Hepatocyte (in vitro differentiated cells): ENCODE results near the gene MTF1. TPM values are rescaled to one million over a fixed set of nuclear protein-coding genes. Genes with fewer than 3 reads are reported as not detected.
A peak's percentile ranks its signal among the peaks of the same experiment; 100 is the strongest.
"Not testable (repeated sequence)": the region's sequence is repeated elsewhere in the genome, so short reads cannot be mapped to it uniquely, and the experiment has no call there.

ENCODE experiments used
- DNase-seq: peaks from one replicate; pipeline ENCODE4 v3.0.0-alpha.2; 2016; ENCODE audit warnings: low spot score
- H2AFZ ChIP-seq: fragments of 200-600 bp; sonication (generic); 2 replicates; pipeline ENCODE4 v1.6.0; 2016; ENCODE audit warnings: antibody characterized with exemption, mild to moderate bottlenecking
- H3K27ac ChIP-seq: fragments of 200-600 bp; sonication (generic); 2 replicates; pipeline ENCODE4 v1.5.1; 2016; ENCODE audit warnings: mild to moderate bottlenecking
- H3K27me3 ChIP-seq: fragments of 200-600 bp; sonication (generic); 2 replicates; pipeline ENCODE4 v1.6.1; 2016
- H3K36me3 ChIP-seq: fragments of 200-600 bp; sonication (generic); replicated peaks from 2 replicates; pipeline ENCODE4 v1.5.1; 2016; ENCODE audit warnings: low read depth; ENCODE audit not compliant: insufficient read depth
- H3K4me1 ChIP-seq: fragments of 200-600 bp; sonication (generic); 2 replicates; pipeline ENCODE4 v1.5.1; 2016; ENCODE audit warnings: mild to moderate bottlenecking, moderate library complexity; ENCODE audit not compliant: insufficient read depth
- H3K4me2 ChIP-seq: fragments of 200-600 bp; sonication (generic); 2 replicates; pipeline ENCODE4 v1.6.0; 2016
- H3K4me3 ChIP-seq: fragments of 200-600 bp; sonication (generic); 2 replicates; pipeline ENCODE4 v1.5.1; 2016; ENCODE audit warnings: mild to moderate bottlenecking
- H3K79me2 ChIP-seq: fragments of 200-600 bp; sonication (generic); 2 replicates; pipeline ENCODE4 v1.6.0; 2017; ENCODE audit warnings: mild to moderate bottlenecking
- H3K9me2 ChIP-seq: fragments of 200-600 bp; sonication (generic); replicated peaks from 2 replicates; pipeline ENCODE4 v1.6.0; 2017; ENCODE audit warnings: mild to moderate bottlenecking; ENCODE audit not compliant: insufficient read depth
- H3K9me3 ChIP-seq: fragments of 200-600 bp; sonication (generic); 2 replicates; pipeline ENCODE4 v1.5.1; 2016; ENCODE audit warnings: low read depth, mild to moderate bottlenecking
- H4K20me1 ChIP-seq: fragments of 200-600 bp; sonication (generic); 2 replicates; pipeline ENCODE4 v1.6.0; 2016; ENCODE audit warnings: mild to moderate bottlenecking; ENCODE audit not compliant: insufficient read depth, poor library complexity, severe bottlenecking
- EZH2 ChIP-seq: fragments of 200-600 bp; sonication (generic); IDR thresholded peaks from 2 replicates; pipeline ENCODE4 v1.6.1; 2016; ENCODE audit warnings: antibody characterized with exemption, mild to moderate bottlenecking, borderline replicate concordance
- EZH2phosphoT487 ChIP-seq: fragments of 200-600 bp; sonication (generic); IDR thresholded peaks from one replicate; pipeline ENCODE4 v1.6.1; 2018; ENCODE audit warnings: antibody characterized with exemption, mild to moderate bottlenecking, low read depth, moderate library complexity; ENCODE audit not compliant: unreplicated experiment, severe bottlenecking
- WGBS: methylation state at CpG from one replicate; pipeline ENCODE4 v1.1.6; 2016; ENCODE audit warnings: low lambda C conversion rate; ENCODE audit errors: missing lambda C conversion rate; 5-methylcytosine and 5-hydroxymethylcytosine counted together
- polyA plus RNA-seq: library from polyadenylated mRNA; unstranded; fragments of >200 nt; fragmentation: Nextera tagmentation; extraction: Ambion mirVana; gene quantifications from 2 replicates; pipeline ENCODE4 v1.2.1, GENCODE V29; 2016
- total RNA-seq: library from RNA; depleted of rRNA; stranded (reverse); fragments of >200 nt; gene quantifications from 2 replicates; pipeline ENCODE4 v1.2.3, GENCODE V29; 2014
- TF ChIP-seq, protein P1 (sequence below): fragments of 200-600 bp; sonication (generic); IDR thresholded peaks from 2 replicates; pipeline ENCODE4 v1.5.1; 2016; ENCODE audit warnings: antibody characterized with exemption, mild to moderate bottlenecking; ENCODE audit not compliant: poor library complexity

MTF1 gene
- total and polyA plus RNA-seq, 2 experiments from 2014 or later, result 5.0 to 5.1 TPM

DNA sequence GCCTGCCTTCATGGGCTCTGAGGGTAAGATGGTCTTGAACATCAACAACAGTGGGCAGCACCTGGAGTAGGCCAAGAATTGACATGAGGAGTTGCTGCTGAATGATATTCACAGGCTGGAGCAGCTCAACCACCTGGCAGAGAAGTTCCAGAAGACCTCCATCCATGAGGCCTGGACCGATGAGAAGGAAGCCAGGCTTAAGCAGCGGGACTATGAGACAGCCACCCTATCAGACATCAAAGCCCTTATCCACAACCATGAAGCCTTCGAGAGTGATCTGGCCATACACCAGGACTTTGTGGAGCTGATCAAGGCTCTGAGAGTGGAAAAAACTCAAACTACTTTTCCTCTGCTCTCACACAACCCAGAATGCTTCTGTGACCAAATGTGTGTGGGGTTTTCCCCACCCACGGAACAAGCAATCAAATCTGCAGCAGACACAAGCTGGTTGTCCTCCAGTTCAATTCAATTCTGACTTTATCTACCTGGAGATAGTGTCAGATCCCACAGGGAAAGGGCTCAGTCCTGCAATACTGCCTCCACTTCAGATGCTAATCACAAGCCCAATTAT, 82.4 kb downstream of the MTF1 start:
- H3K9me3 ChIP-seq, result no peaks in the 10 kb centered on the region
- 67% methylated on average over 4 of the region's 4 CpGs for WGBS
- H3K4me2 ChIP-seq, result no peak overlapping the region
- no peaks in the 10 kb centered on the region for H3K4me1 ChIP-seq
- no peaks in the 10 kb centered on the region for H3K79me2 ChIP-seq
- DNase-seq, result no peak
- no peak overlapping the region for H3K4me3 ChIP-seq
- no peaks in the 10 kb centered on the region for H4K20me1 ChIP-seq
- no peak overlapping the region for H2AFZ ChIP-seq
- H3K27me3 ChIP-seq, result no peaks in the 10 kb centered on the region
- TF ChIP-seq EZH2phosphoT487, result no peak
- TF ChIP-seq, protein P1, sequence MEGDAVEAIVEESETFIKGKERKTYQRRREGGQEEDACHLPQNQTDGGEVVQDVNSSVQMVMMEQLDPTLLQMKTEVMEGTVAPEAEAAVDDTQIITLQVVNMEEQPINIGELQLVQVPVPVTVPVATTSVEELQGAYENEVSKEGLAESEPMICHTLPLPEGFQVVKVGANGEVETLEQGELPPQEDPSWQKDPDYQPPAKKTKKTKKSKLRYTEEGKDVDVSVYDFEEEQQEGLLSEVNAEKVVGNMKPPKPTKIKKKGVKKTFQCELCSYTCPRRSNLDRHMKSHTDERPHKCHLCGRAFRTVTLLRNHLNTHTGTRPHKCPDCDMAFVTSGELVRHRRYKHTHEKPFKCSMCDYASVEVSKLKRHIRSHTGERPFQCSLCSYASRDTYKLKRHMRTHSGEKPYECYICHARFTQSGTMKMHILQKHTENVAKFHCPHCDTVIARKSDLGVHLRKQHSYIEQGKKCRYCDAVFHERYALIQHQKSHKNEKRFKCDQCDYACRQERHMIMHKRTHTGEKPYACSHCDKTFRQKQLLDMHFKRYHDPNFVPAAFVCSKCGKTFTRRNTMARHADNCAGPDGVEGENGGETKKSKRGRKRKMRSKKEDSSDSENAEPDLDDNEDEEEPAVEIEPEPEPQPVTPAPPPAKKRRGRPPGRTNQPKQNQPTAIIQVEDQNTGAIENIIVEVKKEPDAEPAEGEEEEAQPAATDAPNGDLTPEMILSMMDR, result no peak
- TF ChIP-seq EZH2, result no peak
- no peaks in the 10 kb centered on the region for H3K36me3 ChIP-seq
- H3K9me2 ChIP-seq, result no peaks in the 10 kb centered on the region
- no peak overlapping the region for H3K27ac ChIP-seq

DNA sequence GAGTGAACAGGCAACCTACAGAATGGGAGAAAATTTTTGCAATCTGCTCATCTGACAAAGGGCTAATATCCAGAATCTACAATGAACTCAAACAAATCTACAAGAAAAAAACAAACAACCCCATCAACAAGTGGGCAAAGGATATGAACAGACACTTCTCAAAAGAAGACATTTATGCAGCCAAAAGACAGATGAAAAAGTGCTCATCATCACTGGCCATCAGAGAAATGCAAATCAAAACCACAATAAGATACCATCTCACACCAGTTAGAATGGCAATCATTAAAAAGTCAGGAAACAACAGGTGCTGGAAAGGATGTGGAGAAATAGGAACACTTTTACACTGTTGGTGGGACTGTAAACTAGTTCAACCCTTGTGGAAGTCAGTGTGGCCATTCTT, 88.0 kb downstream of the MTF1 start:
- not testable (repeated sequence) for H2AFZ ChIP-seq, H3K9me3 ChIP-seq, H3K27ac ChIP-seq, H3K4me1 ChIP-seq, H3K36me3 ChIP-seq, H3K4me3 ChIP-seq, H3K4me2 ChIP-seq, DNase-seq, H4K20me1 ChIP-seq, H3K9me2 ChIP-seq, H3K79me2 ChIP-seq
- peaks cover 43% of the 10 kb centered on the region for H3K27me3 ChIP-seq

DNA sequence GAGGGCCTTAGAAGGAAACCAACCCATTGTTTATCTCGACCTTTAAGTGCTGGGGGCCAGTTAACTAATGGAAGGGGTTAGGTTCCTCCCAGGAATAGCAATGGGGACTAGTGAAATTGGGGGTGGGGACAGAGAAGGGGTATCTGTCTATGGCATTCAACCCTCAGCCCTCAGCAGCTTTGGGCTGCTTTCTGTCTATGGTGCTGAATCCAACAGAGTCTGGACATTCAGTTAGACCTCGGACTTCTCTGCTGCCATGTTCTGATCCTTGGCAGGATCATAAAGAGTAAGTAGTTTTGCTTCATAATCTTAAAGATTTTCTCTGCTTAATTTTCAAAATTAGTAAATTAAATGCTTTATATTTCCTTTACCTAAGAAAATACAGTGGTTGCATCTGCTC, 91.9 kb downstream of the MTF1 start:
- Histone ChIP-seq H3K27ac (no peak overlapping the region), H4K20me1 (no peaks in the 10 kb centered on the region), H3K79me2 (no peaks in the 10 kb centered on the region), H3K27me3 (peaks cover 83% of the 10 kb centered on the region), H3K36me3 (no peaks in the 10 kb centered on the region), H3K4me1 (no peaks in the 10 kb centered on the region), H3K4me2 (no peak overlapping the region), H3K9me2 (no peaks in the 10 kb centered on the region), H3K4me3 (no peak overlapping the region), H2AFZ (no peak overlapping the region), H3K9me3 (no peaks in the 10 kb centered on the region)
- DNase-seq, result no peak
- TF ChIP-seq EZH2phosphoT487 (no peak), EZH2 (no peak)
- TF ChIP-seq, protein P1, result no peak
- WGBS, result 20% methylated on average over 2 of the region's 2 CpGs

DNA sequence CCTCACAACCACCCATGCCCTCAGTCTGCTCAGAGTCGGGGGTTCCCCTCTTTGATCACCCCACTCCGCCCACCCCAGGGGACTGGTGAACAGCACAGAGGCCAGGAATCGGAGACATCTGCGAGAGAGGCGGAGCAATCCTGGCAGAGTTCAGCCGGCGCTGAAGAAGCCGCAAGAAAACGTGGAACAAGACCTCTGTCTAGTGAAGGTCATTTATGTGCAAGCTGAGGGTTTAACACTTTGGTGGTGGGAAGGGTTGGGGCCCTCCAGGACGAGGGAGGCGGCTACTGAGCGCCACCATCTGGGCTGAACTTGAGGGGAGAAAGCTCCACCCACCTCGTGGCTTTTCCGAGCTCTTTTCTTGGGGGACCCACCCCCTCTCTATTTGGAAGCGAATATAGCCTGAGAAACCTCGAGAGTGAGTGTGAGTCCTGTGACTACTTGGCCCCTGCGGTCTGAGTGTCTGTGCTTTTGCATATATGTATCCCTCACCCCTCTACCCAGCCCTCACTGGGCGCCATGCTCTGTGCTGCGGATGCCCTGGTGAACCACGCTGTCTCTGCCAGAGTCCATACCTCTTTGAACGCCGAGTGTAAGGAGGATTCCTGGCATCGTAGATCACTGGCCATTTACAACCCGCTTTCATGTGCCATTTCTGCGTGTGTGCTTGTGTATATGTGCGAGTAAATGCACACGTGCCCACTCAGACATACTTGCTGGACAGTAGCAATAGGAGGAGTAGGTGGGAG, 93.3 kb downstream of the MTF1 start:
- H3K9me2 ChIP-seq, result no peaks in the 10 kb centered on the region
- no peaks in the 10 kb centered on the region for H3K79me2 ChIP-seq
- H3K27me3 ChIP-seq, result peaks cover 85% of the 10 kb centered on the region
- H3K4me2 ChIP-seq, result no peak overlapping the region
- no peaks in the 10 kb centered on the region for H4K20me1 ChIP-seq
- no peak overlapping the region for H2AFZ ChIP-seq
- 27% methylated on average over 27 of the region's 27 CpGs for WGBS
- H3K9me3 ChIP-seq, result no peaks in the 10 kb centered on the region
- TF ChIP-seq EZH2, result peak; percentile 31
- TF ChIP-seq, protein P1, result no peak
- TF ChIP-seq EZH2phosphoT487, result no peak
- H3K36me3 ChIP-seq, result no peaks in the 10 kb centered on the region
- no peak overlapping the region for H3K4me3 ChIP-seq
- no peak overlapping the region for H3K27ac ChIP-seq
- H3K4me1 ChIP-seq, result no peaks in the 10 kb centered on the region
- DNase-seq, result no peak
